NCI-H345 treated with DMSO at 0.1 percent for 48 hours (cell line): ENCODE results near the gene SMIM26.
A peak's percentile ranks its signal among the peaks of the same experiment; 100 is the strongest.

Experiments used
- DNase-seq: peaks from one replicate; lab custom pipeline; 2025; ENCODE audit not compliant: unreplicated experiment; lab: John Stamatoyannopoulos, UW

The SMIM26 gene

DNA sequence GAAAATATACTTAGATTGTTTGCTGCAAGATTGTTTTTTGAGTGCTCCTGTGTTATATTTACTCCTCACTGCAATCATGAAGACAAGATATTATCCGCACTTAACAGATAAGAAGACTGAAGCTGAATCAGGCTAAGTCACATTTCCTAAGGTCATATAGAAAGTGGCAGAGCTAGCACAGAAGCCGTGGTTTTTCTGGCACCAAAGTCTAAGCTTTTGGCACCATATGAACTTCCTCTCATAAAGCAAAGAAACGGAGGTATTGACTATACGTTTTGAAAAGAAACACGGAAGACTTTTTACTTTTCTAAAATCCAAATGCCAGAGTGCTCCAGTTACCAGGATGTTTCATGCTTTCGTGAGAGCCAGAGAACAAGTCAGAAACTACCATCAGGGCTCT is 11.3 kb downstream of the SMIM26 start:
- no peak for DNase-seq

DNA sequence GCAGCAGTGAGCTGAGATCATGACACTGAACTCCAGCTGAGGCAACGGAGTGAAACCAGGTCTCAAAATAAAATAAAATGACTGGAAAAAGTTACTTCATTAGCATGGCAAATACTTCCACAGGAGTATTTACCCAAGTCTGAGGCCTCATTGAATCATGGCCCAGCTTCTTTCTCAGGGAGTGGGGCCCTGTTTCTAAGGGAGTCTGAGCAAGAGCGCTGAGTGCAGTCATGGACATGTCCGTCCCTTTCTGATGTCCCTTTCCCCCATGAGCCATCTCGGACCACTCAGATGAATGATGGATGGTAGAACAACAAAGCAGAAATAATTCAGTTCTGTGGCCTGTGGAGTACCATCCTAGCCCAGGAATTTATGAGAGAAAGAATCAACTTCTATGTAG is 12.8 kb downstream of the SMIM26 start:
- DNase-seq, result no peak

DNA sequence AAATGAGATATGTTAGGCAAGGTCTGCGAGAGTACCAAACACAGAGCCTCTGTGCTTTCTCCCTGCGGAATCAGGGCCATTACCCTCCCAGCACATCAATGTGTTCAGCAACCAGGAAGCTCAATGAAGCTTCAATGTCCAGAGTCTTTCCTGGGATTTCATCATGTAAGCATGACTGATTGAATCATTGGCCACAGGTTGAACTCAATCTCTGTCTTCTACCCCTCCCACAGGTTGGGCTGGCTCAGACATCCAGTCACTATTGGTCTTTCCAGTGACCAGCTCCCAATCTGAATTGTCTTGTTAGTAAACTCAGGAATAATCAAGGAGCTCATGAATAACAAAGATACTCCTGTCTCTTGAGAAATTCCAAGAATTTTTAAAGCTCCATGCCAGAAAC is 17.9 kb downstream of the SMIM26 start:
- no peak for DNase-seq

DNA sequence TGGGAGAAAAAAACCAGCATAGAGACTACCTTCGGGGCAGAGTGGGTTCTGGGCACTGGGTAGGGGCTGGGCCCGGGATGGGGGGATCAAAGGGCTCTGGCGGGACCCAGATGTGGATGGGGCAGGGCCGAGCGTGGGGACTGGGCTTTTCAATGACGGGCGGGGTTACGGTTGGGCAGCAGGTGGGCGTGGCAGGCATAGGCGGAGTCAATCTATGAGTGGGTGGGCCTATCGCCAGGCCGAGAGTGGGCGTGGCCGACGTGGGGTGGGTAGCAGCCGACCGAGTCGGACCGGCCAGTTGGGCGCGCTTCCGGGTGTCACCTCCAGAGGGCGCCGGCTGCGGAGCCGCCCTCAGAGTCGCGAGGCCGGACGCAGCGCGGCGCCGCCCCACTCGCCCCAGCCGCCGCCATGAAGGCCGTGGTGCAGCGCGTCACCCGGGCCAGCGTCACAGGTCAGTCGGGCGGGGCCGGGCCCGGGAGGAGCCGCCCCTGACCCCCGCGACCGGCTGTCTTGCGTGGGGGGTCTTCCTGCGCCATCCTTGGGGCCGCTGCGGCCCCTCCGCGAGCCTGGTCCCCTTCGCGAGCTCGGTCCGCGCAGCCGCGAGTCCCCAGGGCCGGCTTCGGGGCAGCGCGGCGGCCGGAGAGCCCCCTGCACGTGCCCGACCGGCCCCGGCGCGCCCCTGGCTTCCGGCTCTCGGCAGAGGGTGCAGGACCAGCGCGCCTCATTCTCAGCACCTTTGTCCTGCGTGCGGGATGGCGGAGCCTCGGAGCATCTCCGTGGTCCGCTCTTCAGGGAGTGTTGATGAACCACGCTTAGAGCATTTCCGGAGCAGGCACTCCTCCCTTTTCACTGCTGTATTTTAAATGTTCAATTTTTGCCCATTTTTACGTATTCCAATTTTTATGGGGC is 20.7 kb downstream of the SMIM26 start, which contains the start of gene DTD1:
TSS of gene DTD1 (plus strand) at position 390 of the 909 bp plus-strand sequence. CDS start at position 409, 19 bp downstream.
- DNase-seq, result peak; percentile 89

DNA sequence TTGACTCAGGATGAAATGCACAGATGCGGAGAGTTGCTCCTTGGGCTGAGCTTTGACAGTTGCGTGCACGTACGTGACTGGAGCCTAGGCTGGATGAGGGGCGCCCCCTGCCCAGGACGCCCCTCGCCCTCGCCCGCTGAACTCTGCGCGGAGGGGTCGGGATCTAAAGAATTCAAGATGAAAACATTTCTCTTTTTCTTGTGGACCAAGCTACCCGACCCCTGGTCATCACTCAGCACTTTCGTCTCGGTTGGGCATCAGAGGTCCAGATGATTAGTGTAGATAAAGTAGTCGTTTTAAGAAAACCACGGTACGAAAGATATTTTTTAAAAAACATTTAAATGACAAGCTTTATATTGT is 21.3 kb downstream of the SMIM26 start:
- no peak for DNase-seq

DNA sequence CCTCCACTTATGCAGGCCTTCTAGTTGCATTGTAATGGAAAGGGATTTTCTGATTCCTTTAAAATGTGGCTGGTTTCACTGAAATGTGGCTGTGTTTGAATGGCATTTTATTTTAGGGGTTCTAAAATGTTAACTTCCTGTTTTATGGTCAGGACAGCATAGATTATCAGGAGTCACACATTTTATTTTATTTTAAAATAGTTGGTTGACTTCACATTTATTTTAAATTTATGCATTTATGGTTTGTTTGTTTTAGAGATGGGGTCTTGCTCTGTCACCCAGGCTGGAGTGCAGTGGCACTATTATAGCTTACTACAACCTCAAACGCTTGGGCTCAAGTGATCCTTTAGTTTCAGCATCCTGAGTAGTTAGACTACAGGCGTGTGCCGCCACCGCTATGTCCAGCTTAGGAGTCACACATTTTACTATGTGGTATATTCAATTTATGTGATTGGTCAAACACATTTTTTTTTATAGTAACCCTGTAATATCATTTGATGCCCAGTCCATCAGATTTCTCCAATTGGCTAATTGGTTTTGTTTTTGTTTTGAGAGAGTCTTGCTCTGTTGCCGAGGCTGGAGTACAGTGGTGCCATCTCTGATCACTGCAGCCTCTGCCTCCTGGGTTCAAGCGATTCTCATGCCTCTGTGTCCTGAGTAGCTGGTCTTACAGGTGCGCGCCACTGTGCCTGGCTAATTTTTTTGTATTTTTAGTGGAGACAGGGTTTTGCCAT is 22.9 kb downstream of the SMIM26 start:
- DNase-seq, result no peak

DNA sequence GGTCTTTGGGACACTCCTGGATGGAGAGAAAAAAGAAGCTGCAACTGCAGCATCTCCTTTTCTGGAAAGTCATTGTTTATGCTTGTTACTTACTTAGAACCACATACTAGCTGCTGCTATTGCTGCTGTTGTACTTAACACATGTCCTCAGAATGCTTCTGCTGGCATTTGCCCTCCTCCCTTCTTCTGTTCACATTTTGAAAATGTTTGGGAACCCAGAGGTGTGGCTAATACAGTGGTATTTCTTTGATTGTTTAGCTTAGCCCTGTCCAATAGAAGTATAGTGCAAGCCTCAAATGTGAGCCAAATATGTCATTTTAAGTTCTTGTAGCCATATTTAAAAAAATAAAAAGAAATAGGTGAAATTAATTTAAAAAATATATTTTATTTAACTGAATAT is 29.0 kb downstream of the SMIM26 start:
- DNase-seq, result no peak

DNA sequence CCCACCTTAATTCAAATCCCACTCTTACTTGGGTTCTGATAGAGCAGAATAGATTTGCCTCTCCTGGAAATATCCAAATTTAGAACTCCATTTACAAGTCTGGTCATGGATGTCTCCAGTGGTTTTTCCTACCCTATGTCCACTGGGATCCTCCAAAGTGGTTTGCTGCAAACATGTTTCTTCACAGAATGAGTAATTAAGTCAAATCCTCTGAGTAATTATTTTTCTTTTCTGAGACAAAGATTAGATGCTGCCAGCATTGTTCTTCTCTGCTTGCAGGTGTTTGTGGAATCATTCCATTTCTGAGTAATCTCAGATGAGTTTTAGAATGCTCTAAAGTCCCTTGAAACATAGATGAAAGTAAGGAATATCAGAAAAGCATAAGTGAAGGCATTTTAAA is 42.5 kb downstream of the SMIM26 start:
- no peak for DNase-seq

DNA sequence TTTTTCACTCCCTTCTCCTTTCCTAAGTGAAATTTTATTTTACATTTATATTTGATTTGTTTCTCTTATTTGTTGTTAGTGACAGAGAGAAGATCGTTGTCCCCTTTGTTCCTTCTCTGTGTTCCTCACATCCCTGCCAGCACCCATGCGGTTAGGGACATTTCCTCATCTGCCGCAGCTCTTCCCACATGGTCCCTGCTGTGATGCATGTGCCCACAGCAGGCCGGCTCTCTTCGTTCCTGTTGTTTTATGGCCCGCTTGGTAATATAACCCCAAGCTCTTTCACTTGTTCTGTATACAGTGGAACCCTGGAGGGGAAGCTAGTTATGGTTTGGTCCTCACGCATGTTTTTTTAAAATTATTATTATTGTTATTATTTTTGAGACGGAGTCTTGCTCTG is 44.3 kb downstream of the SMIM26 start:
- DNase-seq, result peak; percentile 9

DNA sequence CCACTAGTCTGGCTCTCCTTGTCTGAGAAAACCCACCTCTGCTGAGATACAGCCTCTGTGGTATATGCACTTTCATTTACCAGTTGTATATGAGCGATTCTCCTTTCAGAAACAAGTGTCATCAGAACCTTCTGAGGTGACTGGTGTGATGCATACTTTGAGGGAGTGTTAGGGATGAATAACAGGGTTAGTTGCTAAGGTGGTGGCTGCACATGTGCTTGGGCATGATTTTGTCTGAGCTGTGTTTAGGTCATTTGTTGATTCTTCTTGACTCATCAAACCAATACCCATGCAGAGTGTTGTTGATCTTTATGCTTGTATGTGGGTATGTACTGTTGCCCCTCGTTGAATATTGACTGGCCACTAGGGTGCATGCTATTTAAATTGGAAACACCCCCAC is 46.3 kb downstream of the SMIM26 start:
- DNase-seq, result no peak

DNA sequence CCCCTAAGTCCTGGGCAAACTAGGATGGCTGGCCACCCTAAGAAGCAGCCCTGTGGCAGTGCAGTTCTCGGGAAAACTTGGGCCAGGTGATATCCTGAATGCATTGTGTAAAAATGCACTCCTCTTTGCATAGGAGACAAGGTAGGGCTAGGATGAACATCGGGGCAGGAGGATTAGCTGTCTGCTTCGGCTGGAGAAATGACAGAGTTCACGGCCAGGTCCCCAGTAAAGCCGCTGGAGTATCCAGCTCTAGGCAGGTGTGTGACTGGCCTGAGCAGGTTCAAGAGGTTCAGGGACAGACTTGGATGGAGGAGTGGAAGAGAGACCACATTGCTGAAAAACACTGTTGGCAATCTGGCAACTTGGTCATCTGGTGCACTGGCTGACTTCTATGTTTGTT is 47.0 kb downstream of the SMIM26 start:
- DNase-seq, result no peak

DNA sequence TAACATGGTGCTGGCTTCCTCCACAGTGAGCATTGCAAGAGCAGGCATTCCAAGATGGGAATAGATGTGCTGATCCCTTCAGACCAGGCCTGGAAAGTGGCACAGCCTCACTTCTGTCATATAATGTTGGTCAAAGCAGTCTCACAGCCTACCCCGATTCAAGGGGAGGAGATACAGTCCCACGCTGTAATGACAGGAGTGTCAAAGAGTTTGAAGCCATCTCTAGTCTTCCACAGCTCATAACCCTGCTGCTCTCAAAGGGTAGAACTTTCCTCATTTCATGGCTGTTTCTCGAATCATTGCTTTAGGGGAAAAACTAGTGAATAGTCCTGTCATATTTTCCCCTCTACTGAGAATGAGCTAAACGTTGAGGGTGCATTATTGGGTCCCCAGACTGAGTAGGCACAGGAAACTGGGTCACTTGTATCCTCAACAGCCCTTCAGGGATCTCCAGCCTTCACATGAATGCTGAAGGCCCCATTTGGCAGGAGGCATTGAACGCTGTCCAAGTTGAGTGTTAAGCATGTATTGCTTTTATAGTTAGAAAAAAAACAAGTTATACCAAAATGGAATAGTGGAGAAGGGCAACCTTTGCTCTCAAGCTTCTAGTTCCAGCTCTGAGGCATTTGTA is 47.9 kb downstream of the SMIM26 start:
- DNase-seq, result no peak
